ENCODE results near the gene TRPM2.
"Not testable (repeated sequence)": the region's sequence is repeated elsewhere in the genome, so short reads cannot be mapped to it uniquely, and the experiment has no call there.

The TRPM2 gene

DNA sequence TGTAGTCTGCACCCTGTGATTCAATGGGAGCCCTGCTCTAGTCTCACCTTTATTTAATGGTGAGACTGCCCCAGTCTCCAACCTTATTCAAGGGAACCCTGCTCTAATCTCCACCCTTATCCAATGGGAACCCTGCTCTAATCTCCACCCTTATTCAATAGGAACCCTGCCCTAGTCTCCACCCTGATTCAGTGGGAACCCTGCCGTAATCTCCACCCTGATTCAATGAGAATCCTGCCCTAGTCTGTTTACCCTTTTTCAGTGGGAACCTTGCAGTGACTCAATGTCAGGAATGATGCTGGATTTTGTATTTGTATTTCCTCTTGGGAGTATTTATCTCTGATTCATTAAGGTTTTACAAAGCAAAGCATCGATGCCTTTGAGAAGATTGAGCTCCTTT is 39.5 kb downstream of the TRPM2 start:
- no peak for DNase-seq (ENCODE audit: low read depth in 3 of 3, low spot score in 1 of 3)

DNA sequence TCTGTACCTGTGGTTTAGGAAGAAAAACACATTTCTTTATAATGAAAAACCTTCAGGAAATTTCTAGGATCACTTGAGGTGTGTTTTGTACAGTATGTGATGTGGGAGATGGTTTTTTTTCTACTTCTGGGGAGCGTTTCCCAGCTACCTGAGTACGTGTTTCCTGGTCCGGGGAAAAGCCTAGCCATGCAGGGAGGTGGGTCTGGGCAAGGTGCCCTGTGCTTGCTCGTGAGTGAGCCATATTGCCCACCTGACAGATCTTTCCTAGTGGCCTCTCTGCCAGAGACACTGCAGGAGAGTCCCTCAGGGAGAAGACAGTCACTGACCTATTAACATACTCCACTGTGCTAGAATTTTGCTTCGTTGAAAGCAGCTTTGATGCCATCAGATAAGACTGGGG is 41.3 kb downstream of the TRPM2 start:
- no peak for DNase-seq (ENCODE audit: low read depth in 3 of 3, low spot score in 1 of 3)

DNA sequence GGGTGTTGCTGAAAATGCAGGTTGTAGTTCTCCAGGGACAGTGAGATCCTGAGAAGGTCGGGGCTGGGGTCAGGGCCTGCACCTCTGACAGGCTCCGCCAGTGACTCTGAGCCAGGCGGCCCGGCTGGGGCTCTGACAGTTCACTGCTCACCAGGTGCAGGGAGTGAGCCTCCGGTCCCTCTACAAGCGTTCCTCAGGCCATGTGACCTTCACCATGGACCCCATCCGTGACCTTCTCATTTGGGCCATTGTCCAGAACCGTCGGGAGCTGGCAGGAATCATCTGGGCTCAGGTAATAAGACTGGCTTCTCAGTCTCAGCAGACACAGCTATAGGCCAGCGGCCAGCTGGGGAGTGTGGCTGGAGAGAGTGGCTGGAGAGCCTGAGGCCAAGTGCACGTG is 41.8 kb downstream of the TRPM2 start:
- DNase-seq (ENCODE audit: low read depth in 3 of 3, low spot score in 1 of 3): no peak

DNA sequence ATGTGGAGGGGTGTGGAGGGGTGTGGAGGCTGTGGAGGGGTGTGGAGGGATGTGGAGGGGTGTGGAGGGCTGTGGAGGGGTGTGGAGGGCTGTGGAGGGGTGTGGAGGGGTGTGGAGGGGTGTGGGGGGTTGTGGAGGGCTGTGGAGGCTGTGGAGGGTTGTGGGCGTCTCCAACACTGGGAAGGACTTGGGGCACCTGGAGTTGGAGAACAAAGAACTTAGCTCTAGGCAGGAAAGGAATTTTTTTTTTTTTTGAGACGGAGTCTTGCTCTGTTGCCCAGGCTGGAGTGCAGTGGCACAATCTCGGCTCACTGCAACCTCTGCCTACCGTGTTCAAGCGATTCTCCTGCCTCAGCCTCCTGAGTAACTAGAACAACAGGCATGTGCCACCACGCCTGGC is 43.4 kb downstream of the TRPM2 start:
- DNase-seq (ENCODE audit: low read depth in 3 of 3, low spot score in 1 of 3): not testable (repeated sequence)

DNA sequence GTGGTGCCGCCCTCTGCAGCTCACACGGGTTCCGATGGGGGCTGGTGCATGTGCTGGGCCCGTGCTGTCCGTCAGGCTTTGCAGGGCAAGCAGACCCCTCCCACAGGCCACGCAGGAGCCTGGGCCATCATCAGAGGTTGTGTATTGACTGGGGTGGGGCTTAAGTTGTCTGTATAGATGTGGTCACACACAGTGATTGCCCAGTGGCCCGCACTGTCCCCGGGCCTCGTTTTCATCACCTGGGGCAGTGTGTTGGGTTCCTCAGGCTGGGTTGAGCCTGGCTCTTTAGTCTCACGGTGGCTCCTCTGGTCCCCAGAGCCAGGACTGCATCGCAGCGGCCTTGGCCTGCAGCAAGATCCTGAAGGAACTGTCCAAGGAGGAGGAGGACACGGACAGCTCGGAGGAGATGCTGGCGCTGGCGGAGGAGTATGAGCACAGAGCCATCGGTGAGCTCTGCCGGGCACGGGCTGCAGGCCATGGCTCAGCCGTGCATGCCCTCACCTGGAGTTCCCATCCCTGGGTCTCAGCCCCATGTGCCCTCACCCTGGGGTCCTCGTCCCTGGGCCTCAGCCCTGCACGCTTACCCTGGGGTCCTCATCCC is 44.1 kb downstream of the TRPM2 start:
- DNase-seq (ENCODE audit: low read depth in 3 of 3, low spot score in 1 of 3): no peak

DNA sequence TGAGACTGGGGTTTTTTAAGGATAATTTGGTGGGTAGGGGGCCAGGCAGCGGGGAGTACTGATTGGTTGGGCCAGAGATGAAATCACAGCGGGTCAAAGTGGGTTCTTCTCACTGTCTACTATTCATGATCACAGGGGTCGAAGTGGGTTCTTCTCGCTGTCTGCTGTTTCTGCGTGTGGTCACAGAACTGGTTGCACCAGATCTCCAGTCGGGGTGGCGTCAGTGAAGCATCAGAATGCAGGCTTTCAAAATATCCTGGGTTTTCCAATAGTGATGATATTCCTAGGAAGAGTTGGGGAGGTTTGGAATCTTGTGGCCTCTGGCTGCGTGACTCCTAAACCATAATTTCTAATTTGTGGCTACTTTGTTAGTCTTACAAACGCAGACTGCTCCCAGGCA is 45.1 kb downstream of the TRPM2 start:
- DNase-seq (ENCODE audit: low read depth in 3 of 3, low spot score in 1 of 3): no peak

DNA sequence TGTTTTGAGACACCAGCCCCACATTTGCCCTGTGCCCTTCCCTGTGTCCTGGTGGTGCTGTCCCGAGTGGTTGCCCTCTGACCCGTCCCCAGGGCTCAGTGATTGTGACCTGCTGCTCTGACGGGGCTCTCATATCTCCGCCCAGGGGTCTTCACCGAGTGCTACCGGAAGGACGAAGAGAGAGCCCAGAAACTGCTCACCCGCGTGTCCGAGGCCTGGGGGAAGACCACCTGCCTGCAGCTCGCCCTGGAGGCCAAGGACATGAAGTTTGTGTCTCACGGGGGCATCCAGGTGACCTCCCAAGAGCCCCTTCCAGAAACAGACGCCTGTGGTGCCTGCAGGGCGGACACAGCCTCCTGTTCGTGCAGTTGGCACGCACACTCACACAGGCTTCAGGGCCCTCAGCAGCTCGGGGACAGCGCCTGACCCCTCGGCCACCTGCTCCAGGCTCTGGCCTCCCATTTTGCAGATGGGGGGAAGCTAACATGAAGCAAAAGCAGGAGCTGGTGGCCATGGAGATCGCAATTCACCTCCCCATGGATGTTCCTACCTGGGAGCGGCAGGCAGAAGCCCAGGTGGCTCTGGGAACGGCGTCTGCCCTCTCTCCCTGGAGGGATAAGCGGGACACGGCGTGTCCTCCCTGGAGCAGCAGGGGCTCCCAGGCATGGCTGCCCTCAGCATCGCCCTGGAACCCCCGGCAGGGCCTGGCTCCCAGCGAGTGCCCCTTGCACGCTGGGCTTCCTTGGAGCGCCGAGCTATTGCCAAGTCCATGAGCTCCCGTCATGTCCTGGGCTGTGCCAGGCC is 45.9 kb downstream of the TRPM2 start:
- DNase-seq (ENCODE audit: low read depth in 3 of 3, low spot score in 1 of 3): no peak

DNA sequence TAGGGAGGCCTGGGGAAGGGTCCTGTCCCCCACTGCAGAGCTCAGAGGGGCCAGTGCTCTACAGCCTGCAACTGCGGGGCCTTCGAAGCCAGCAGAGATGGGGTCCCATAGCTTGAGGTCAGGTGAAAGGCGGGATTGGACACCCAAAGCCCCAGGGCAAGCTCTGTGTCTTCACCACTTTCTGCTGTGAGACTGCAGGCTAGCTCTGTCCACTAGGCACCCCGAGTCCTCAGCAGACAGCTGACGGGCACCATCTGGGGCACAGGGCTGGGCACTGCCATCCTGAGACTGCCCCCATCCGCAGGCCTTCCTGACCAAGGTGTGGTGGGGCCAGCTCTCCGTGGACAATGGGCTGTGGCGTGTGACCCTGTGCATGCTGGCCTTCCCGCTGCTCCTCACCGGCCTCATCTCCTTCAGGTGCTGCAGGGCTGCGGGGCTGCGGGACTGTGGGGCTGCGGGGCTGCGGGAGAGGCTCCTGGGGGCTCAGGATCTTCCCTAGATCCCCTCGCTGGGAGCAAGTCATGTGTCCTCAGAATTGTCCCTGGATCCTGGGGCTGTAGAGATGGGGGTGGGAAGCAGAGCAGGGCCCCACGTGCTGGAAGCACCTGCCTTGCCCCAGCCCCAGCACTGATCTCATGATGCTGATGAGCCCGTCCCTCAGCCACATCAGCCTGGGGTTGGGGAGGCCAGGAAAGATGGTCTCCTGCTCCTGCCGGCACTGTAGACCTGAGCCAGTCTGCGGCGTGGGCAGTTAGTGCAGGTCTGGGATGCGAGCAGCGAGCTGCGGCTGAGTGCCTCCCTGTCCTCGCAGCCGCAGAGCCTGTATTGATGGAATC is 46.8 kb downstream of the TRPM2 start:
- no peak for DNase-seq (ENCODE audit: low read depth in 3 of 3, low spot score in 1 of 3)

DNA sequence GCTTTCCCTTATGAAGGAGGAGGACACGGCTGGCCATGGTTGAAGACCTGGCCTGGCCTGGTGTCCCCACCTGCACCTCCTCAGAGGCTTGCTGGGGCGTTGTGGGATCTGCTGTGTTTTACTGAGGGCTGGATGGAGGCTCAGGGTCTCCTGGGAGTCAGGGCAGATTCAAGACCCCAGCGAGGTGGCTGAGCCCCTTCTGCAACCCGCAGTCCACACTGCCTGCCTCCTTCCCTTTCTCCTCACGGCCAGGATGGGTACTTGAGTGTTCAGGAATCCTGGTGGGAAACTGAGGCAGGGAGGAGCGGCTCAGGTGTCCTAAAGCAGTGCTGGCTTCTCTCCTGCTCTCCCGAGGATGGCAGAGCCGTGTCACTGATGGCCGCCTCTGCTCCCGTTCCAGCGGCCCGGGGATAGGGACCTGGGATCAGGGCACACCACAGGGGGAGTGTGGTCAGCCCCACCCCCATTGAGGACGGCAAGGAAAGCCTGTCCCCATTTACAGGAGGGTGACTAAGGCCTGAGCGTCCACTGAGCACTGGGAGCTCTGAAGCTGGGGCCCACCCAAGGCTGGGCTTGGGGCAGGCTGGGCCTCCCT is 47.5 kb downstream of the TRPM2 start:
- no peak for DNase-seq (ENCODE audit: low read depth in 3 of 3, low spot score in 1 of 3)

DNA sequence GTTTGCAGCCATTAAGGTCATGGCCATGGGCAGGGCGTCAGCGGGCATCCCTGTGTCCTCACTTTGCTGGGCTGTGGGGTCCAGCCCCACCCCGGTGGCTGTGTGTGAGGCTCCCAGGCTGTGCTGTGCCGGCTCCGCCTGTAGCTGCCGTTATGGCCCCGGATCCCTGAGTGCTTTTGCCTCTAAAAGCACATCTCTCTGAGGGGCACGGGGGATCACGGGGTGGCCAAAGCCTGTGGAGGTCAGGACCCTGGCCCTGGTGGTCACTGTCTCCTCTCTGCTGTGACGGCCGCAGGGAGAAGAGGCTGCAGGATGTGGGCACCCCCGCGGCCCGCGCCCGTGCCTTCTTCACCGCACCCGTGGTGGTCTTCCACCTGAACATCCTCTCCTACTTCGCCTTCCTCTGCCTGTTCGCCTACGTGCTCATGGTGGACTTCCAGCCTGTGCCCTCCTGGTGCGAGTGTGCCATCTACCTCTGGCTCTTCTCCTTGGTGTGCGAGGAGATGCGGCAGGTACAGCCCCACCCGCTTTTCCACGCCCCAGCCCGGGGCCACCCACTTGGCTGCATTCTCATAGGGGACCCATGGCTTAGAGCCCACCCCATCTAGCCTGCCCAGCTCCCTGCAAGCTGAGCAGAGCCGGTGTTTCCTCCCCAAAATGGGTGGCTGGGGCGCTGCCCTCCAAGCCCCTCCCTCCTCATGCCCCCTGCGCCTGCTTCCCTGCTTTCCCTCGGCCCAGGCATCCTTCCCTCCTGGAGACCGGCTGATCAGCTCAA is 48.2 kb downstream of the TRPM2 start:
- no peak for DNase-seq (ENCODE audit: low read depth in 3 of 3, low spot score in 1 of 3)

DNA sequence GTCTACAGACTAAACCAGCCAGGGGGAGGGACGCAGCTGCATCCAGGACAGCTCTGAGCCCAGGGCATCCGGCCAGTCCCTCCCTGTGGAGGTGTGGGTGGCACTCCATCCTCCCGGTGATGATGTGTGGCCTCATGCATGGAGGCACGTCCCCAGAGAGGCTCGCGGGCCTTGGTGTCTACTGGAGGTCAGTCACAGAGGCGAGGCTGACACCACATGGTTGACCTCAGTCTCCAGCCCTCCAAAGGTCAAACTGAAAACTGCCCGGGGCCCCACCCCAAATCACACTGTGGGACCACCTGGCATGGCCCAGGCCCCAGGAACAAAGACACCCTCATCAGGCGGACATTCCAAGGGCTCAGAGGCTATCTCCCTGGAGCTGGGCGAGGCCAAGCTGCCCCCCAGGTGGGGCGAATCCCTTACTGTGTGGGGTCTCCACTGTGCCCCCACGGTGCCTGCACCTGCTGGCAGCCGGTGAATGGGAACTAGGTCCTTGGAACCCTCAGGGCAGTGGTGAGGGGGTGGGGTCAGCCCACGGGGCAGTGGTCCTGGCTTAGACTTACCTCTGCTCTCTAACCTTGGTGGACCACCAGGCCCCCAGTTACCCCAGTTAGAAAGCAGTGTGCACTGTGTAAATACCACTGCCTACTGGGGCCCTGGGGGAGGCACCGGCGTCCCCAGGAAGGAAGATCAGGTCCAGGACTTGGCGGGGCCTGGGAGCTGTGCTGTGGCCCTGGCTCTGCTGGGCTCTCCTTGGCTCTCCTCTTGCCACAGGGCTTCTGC is 49.1 kb downstream of the TRPM2 start:
- no peak for DNase-seq (ENCODE audit: low read depth in 3 of 3, low spot score in 1 of 3)

DNA sequence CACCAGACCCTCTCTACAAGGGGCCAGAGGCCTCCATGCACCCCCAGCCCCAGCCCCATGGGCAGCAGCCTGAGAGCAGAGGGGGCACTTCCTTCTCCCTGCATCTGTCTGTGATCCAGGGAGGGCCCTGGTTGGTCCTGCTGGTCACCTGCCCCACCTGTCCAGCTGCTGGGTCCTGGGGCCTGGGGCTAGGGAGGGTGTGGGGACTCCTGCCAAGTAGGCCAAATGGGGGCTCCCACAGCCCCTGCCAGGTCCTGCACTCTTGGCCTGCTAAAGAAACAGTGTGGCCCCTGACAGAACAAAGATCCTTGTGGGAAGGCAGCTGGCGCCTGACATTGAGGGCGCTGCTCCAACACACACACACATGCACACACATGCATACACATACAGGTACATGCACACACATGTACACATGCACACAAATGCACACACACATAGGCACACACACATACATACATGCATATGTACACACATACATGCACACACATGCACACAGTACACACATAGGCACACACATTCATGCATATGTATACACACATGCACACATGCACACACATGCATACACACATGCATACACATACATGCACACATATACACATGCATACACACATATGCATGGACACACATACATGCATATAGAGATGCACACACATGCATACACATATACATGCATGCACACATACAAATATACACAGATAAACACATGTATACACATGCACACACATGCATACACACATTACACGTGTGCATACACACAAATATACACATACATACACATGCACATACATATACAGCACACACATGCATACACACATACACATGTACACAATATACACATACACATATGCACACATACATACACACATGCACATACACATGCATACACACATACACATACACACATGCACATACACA is 49.9 kb downstream of the TRPM2 start:
- DNase-seq (ENCODE audit: low read depth in 3 of 3, low spot score in 1 of 3): no peak

DNA sequence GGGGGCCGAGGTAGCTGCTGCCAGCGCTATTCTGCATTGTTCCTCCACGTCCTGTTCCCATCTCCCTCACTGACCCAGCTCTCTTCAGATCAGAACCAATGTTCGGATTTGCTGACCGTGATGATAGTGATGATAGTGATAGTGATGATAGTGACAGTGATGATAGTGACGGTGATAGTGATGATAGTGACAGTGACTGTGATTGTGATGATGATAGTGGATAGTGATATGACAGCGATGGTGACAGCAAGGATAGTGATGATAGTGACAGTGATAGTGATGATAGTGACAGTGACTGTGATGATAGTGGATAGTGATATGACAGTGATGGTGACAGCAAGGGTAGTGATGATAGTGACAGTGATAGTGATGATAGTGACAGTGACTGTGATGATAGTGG is 51.1 kb downstream of the TRPM2 start:
- not testable (repeated sequence) for DNase-seq (ENCODE audit: low read depth in 3 of 3, low spot score in 1 of 3)

DNA sequence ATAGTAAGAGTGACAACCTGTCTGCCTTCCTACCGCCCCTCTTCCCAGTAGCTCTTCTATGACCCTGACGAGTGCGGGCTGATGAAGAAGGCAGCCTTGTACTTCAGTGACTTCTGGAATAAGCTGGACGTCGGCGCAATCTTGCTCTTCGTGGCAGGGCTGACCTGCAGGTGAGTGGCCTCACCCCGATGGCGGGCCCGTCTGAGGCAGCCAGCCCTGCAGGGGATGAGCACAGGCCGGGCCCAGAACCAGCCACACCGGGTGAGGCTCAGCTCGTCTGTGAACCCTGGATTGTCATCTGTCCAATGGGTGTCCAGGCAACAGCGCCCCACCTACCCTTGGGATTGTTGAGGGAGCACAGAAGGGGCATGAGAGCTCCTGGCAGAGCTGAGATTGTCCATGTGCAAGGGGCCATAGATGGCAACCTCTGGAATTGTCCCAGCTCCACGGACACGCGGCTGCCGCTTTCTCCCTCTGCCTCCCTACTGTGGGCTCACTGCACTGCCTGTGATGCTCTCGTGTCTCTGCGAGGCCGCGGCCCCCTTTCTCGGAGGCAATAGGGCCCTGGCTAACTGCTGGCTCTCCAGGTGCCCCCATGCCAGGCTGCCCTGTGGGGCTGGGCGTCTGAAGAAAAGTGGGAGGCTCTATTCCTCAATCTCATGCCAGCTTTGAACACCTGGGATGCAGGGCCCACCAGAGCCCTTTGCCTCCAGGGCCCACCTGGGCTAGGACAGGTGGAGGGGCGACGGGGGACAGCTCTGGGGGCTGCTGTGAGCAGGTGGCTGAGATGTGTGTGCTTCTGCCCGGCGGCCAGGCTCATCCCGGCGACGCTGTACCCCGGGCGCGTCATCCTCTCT is 51.9 kb downstream of the TRPM2 start:
- DNase-seq (ENCODE audit: low read depth in 3 of 3, low spot score in 1 of 3): no peak

DNA sequence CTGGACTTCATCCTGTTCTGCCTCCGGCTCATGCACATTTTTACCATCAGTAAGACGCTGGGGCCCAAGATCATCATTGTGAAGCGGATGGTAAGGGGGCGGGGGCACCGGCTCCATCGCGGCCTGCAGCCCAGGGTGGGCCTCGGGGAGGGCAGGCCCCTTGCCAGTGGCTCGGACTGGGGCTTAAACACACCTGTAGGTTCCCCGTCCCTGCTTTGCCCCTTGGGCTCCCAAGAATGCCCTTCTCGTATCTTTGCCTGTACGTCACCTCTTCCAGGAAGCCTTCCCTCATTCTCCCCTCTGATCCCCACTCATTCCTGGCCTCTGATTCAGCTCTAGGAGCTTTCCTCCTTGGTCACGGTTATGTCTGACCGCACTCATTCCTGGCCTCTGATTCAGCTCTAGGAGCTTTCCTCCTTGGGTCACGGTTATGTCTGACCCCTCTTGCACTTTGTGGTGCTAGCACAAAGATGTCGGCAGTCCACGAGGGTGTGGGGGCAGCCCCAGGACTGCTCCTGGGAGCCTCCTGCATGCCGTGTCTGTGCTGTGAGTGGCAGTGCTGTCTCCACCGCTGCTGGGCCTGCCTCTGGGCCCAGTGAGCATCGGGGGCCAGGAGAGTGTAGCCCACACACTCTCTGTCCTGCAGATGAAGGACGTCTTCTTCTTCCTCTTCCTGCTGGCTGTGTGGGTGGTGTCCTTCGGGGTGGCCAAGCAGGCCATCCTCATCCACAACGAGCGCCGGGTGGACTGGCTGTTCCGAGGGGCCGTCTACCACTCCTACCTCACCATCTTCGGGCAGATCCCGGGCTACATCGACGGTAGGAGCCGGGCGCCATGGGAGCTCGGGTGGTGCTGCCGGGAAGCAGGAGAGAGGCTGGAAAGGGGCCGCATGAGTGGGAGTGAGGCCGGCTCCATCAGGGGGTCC is 52.8 kb downstream of the TRPM2 start:
- no peak for DNase-seq (ENCODE audit: low read depth in 3 of 3, low spot score in 1 of 3)

DNA sequence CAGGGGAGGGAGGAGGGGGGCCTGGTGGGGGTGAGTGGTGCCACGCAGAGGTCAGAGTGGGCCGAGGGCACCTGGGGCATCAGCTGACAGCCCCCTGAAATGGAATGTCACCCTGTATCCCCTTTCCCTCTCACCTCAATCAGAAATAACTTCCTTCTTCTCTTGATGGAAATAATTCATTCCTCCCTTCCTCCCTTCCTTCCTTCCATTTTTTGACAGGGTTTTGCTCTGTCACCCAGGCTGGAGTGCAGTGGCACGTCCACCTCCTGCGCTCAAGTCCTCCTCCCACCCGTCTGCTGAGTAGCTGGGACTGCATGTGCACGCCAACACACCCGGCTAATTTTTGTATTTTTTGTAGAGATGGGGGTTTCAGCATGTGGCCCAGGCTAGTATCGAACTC is 53.5 kb downstream of the TRPM2 start:
- no peak for DNase-seq (ENCODE audit: low read depth in 3 of 3, low spot score in 1 of 3)

DNA sequence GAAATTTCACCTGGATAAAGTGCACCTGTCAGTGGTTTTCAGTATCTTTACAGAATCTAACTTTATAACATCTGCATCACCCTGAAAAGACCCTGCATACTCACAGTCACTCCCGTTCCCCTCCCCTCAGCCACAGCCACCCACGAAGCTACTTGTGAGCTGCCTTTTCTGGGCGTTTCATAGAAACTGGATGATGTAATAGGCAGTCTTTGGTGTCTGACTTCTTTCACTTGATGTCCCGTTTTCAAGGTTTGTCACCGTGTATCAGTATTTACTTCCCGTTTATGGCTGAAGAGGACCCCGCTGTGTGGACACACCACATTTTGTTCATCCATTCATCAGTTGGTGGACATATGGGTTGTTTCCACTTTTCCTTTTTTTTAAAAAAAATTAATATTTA is 54.1 kb downstream of the TRPM2 start:
- peak in 1 of 3 donors; percentile 37 for DNase-seq (ENCODE audit: low read depth in 3 of 3, low spot score in 1 of 3)
